NCI-H128 (cell line): Measurements from ENCODE around the gene INSC.

Source experiments
- DNase-seq: peaks from one replicate; lab custom pipeline; 2025; ENCODE audit not compliant: unreplicated experiment; lab: John Stamatoyannopoulos, UW

Gene INSC

DNA sequence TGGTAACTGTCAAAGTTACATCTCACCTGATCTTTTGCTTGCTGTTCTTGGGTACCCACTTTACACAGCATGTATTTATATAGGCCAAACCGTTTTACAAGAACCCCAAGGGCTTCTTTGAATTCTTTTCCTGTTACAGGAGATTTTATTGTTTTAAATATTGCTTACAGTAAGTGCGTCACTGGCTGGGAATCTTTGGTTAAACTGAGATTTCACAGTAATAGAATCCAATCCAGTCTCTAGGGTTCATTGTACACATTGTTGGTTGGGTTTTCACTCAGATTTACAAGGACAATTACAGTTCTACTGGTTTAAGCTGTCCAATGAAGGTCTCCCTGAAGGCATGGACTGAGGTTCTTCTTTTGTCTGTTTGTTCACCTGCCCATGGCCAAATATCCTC, 171.7 kb downstream of the INSC start:
- DNase-seq = no peak

DNA sequence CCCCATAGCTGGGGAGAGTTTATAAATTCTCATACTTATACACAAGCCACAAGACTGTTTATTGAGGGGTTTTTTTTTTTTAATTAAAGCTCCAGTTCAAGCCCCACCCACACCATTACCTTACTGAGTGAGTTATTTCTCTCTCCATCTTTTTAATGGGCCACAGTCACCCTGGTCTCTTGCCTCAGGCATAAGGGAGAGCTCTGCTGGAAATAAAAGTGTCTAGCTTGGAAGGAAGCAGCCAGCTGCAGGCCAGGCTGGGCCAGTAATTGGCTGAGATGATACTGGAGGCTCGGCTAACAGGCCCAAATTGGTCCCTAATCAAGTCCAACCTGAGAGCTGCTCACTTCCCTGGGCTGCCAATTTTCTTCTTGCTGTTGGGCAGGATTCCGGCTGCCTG, 174.1 kb downstream of the INSC start:
- DNase-seq = no peak

DNA sequence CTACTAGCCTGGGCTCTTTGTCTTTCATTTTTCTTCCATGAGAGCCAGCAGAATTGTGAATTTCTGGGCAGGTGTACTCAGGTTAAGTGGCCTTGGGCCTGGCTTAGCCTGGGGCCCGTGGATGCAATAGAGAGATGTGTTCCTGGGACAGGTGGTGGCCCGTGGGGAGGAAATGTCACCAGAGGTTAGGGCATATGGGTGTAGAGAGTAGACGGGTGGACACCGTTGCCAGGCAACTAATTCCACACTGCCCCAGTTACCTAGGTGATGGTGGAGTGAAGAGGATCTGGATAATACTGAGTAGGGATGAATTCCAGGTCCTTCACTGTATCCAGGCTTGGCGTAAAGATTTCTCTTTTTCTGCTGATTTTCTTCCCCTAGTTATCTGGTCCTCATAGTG, 175.0 kb downstream of the INSC start:
- DNase-seq = no peak

DNA sequence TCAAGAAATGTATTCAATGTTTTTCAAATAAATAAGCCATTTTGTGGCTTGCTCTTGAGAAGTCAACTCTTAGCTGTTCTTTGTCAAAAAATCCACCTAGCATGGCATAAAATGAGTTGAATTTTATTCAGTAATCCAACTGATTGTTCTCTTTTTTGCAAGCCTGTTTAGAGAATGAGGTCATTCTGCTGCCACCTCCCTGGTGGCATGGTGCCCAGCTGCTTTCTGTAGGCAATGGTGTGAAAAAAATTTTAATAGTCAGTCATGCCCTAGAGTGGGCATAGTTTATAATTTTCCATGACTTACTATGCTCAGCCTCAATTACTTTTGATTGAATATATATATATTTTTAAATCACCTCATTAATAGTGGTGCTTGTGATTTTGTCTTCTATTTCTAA, 177.2 kb downstream of the INSC start:
- no peak for DNase-seq

DNA sequence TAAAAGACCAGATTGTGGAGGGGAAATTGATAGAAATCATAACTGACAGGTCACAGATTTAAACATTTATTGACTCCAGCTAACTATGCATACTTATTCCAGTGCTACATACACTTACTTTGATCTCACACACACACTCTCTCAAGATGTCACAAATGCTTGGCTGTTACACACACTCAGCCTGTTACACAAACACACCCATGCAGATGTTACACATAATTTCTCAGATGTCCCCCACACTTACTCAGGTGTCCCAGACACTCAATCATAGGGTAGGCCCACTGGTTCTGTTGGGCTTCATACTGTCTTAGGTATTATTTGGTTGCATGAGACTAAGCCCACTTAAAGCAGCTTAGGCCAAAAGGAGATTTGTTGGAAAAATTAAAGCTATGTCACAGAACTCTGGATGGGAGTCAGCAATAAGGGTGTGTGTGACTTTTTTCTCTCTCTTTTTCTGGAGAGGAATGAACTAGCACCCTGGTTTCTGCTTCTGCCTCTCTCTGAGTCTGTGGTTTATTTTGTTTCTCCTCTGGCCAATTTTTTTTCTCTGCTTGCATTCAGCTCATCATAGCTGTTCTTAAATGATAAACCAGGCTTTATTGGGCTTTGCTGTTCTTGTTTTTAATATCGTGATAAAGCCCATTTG, 179.4 kb downstream of the INSC start:
- DNase-seq = no peak

DNA sequence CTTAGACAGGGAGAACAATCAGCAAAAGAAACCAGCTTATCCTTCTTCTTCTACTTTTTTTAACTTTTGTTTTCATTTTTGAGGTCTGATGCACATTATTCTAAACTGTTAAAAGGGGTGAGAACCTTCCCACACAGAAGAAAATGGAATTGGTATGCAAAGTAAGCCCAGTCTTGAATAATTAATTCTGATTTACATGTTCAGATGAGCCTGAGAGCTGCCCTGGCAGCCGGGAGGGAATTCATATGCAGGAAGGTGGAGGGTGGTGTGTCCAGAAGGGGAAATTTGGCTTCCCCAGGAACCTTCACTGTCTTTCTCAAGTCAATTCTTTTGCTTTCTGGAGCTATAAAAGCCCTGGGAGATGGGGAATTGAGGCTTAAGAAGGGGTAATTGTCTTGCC, 181.0 kb downstream of the INSC start:
- DNase-seq = no peak
